HG03045 (cell line): Measurements from ENCODE around the gene DVL3.
A peak's percentile ranks its signal among the peaks of the same experiment; 100 is the strongest.

Source experiments
- ATAC-seq: cut with Tn5 transposase; IDR thresholded peaks from one replicate; pipeline ENCODE4 v1.9.1; 2021; ENCODE audit warnings: mild to moderate bottlenecking, moderate library complexity; ENCODE audit not compliant: unreplicated experiment

DVL3 gene

DNA sequence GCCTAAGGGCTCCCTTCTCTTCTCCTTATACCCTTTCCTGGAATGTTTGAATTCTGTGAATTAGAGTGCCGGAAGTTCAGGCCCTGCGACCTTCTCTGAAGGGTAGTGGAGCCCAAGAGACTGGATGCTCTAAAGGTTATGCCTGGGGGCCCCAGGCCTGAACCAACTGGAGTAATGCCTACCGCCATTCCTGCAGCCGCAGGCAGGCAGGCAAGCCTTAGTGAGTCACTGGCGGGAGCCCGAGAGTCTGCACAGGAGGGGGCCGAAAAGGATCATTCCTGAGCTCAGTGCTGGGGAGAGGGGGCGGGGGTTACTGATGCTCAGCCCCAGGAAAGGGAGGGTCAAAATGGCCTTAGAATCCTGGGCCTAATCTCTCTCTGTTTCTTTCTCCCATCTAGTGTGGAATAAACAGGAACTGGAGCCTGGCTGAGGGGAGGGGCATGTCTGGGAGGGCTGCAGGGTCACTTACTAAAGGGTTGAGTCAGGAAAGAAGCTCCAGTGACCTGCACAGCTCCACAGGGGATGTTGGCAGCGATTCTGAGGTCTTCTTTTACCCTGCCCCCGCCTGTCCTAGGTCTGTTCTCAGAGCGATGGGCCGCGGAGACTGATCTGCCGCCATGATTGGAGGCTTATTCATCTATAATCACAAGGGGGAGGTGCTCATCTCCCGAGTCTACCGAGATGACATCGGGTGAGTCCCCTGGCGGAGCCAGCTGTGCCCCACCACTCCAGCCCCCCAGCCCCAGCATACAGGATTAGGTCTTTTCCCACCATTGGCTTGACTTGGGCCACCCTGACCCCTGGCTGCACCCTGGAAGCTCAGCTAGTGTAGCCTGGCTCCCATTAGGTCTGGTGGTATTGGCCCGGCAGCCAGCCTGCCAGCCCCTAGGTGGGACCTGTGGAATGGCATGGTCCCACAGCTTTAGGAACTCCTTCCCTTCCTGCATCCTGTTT, 21.5 kb downstream of the DVL3 start:
- no peak for ATAC-seq

DNA sequence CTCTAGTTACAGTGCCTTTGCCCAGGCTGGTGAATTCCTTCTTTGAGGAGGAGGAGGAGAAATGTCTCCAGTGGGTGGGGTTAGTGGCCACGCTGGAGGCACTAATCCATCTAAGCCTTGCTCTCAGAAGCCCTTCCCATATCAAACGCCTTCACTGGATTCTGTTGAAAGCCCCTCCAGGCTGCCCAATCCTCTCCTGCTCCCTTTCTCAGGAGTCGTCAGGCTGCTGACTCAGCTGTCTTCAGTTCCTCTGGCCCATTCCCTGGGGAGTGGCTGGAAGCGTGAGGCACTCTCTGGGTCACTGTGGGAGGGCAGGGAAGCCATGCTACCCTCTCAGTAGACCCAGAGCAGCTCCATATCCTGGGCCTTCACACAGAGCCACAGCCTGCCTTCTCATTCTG, 22.2 kb downstream of the DVL3 start:
- no peak for ATAC-seq

DNA sequence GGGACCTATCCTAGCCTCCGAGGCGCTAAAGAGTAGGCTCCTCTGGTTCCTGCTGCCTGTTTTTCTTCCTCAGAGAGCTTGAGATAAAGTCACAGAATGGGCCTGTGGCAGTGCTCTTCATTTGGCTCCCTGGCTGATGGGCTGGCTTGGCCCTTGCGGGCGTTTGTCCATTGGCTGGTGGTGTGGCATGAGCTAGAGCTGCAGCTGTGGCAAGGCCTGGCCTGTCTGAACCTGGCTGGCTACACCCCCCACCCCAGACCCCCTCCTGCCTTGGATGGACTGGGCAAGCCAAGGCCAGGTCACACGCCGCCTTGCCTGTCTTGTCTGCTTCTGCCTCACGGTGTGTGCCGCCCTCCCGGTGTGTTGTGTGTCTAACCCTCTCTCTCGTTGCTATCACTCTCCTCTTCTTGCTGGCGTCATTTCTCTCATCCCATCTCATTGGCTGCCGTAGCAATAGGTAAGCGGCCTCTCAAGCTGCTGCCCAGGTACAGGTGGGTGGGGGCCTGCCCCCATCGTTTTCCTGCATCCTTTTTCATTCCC, 22.7 kb downstream of the DVL3 start:
- no peak for ATAC-seq

DNA sequence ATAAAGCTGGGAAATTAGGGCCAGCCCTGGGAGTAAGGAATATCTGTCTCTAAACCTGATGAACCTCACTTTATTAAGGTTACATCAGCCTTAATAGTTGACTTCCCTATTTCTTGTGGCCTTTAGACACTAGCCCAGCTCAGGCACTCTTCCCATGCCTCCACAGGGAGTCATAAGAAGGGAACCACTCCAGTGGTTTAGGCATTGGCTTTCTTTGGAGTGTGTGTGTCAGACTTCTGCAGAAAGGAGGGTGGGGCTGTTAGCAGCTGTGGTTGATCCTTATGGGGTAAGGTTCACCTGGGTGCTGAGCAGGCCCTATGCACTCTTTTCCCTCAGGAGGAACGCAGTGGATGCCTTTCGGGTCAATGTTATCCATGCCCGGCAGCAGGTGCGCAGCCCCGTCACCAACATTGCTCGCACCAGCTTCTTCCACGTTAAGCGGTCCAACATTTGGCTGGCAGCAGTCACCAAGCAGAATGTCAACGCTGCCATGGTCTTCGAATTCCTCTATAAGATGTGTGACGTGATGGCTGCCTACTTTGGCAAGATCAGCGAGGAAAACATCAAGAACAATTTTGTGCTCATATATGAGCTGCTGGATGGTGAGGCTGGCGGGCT, 23.5 kb downstream of the DVL3 start:
- ATAC-seq, result no peak

DNA sequence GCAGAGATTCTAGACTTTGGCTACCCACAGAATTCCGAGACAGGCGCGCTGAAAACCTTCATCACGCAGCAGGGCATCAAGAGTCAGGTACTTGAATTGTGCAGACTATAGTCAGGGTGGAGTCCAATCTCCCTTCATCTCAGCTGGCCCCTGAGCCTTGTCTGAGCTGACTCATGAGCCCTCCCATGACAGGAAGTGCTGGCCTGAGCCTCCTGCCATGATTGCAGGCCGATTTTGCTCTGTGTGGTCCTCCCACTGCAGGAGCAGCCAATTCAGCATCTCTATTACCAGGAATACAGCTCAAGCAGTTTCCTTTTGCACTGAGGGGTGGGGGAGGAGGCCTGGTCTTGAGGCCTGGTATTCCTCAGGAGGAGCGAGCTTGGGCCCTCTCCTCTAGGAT, 25.0 kb downstream of the DVL3 start:
- no peak for ATAC-seq

DNA sequence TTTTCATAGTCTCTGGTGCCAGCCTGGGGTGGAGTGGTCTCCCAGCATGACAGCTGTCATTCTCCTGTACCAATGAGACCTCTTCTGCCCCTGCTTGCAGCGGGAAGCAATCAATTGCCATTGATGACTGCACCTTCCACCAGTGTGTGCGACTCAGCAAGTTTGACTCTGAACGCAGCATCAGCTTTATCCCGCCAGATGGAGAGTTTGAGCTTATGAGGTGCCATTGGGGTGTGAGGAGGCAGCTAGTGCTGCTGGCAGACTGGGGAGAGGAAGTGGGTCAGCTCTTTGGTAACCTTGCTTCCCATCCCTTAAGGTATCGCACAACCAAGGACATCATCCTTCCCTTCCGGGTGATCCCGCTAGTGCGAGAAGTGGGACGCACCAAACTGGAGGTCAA, 26.4 kb downstream of the DVL3 start:
- no peak for ATAC-seq

DNA sequence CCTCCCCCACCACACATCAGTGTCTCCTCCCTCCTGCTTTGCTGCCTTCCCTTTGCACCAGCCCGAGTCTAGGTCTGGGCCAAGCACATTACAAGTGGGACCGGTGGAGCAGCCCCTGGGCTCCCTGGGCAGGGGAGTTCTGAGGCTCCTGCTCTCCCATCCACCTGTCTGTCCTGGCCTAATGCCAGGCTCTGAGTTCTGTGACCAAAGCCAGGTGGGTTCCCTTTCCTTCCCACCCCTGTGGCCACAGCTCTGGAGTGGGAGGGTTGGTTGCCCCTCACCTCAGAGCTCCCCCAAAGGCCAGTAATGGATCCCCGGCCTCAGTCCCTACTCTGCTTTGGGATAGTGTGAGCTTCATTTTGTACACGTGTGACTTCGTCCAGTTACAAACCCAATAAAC, 28.5 kb downstream of the DVL3 start:
- no peak for ATAC-seq

DNA sequence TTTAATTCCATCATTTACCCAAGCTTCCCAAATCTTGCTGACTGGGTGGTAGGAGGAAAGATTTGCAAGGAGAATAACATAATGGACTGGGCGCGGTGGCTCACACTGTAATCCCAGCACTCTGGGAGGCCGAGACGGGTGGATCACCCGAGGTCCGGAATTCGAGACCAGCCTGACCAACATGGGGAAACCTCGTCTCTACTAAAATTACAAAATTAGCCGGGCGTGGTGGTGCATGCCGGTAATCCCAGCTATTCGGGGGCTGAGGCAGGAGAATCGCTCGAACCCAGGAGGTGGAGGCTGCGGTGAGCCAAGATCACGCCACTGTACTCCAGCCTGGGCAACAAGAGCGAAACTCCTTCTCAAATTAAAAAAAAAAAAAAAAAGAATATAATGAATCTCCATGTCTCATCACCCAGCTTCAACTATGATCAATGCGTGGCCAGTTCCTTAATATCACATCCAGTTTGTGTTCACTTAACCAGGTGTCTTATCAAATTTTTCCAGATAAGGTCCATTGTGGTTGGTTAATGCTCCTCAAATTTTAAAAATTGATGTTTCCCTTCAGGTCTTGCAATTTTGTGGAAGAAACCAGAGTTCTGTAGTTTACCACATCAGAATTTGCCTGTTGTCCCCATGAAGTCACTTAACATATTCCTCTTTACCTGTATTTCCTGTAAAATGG, 29.5 kb downstream of the DVL3 start:
- no peak for ATAC-seq

DNA sequence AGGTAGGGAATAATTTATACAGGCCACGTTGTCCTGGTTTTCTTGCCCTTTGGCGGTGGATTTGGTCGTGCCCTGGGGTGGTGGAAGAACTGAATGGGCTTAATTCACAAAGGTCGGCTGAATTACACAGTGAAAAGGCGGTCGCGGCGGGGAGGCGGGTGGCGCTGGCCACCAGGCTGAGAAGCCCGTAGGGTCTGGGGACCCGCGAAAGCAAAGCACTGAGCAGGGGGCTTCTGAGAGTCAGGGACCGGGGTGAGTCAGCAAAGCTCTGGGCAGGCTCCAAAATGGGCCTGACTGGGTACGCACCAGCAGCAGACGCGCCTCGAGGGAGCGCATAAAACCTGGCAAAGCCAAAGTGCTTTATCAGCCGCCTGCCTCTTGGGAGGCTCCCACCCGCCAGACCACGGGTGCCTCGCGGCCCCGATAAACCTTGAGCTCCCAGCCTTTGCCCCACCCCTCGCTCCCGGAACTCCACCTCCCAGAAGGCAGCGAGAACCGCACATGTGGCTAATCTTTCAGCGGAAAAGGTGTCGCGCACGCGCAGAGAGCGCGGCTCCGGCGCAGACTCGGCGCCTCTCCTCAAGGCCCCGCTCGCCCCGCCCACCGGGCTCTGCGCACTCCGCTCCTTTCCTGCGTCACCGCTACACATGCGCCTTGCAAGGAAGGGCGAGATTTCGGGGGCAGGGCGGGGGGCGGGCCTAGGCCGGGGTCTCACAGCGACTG, 30.4 kb downstream of the DVL3 start:
- ATAC-seq, result peak; percentile 91

DNA sequence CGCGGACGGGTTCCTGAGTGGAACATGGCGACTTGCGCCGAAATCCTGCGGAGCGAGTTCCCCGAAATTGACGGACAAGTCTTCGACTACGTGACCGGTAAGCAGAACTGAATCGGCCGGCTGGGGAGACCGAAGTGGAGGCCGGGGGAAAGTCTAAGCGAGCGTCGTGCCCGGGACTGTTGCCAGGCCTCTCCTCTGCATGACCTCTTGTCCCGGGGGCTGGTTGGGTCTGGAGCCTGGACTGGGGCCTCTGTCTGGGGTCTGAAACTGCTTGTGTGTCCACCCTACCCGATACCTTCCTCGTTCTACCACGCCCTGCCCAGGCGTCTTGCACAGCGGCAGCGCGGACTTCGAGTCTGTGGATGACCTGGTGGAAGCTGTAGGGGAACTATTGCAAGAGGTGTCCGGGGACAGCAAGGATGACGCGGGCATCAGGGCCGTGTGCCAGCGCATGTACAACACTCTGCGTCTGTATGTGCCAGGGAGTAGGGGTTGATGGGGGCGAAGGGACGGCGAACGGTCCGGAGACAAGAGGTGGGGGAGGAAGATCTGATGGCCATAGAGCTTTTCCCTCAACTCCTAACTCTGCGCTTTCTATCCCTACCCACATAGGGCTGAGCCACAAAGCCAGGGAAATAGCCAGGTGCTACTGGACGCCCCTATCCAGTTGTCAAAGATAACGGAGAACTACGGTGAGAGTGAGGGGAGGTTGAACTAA, 31.2 kb downstream of the DVL3 start, which contains the start of gene ABCF3:
ABCF3 (plus strand) TSS at position 16 of the 718 bp plus-strand sequence; CDS start at position 25, 9 bp downstream.
- peak; percentile 29 for ATAC-seq

DNA sequence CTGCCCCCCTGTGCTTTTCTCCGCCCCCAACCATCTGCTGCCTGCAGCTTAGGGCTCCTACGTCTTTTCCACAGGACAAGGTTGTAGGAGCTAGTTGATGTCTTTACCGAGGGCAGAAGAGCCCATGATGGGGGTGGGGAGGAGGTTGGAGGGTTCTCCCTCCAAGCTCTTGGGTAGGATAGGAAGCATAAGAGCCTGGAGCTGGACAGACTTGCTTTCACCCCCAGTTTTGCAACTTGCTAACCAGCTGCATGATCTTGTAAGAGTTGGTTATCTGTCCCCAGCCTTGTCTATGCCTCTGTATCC, 31.7 kb downstream of the DVL3 start:
- no peak for ATAC-seq

DNA sequence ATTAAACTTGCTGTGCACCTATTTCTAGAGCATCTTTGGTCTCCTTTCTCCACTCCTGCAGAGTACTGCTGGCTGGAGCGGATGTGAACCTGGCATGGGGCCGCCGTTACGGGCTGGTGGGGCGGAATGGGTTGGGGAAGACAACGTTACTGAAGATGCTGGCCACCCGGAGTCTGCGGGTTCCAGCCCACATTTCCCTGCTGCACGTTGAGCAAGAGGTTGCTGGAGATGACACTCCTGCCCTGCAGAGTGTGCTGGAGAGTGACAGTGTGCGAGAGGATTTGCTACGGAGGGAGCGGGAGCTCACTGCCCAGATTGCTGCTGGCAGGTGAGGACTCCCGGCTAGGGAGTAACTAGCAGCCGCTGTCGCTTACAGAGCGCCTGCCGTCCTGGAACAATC, 32.9 kb downstream of the DVL3 start:
- ATAC-seq, result no peak

DNA sequence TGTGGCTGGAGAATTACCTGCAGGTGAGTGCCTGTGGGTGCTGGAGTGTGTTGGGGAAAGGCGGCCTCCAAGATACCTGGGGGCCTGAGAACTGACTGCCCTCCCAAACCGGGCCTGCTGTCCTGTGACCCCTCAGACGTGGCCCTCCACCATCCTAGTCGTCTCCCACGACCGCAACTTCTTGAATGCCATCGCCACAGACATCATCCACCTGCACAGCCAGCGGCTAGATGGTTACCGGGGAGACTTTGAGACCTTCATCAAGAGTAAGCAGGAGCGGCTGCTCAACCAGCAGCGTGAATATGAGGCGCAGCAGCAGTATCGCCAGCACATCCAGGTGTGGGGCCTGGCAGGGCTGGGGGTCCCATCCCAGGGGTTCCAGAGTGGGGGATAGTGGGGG, 34.2 kb downstream of the DVL3 start:
- ATAC-seq, result no peak

DNA sequence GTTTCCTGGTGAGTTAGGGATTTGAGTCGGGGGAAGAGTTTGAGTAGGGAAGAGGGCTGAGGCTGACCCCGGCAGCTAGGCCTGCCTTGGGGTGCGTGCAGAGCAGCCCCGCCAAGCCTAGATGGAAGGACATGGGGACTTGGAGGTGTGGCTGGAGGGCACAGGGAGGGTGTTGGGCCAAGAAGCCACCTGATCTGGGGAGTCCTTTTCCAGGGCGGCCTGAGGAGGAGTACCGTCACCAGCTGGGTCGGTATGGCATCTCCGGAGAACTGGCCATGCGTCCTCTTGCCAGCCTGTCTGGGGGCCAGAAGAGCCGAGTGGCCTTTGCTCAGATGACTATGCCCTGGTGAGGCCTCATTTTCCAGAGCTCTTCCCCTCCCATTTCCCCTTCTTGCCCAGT, 37.7 kb downstream of the DVL3 start:
- no peak for ATAC-seq

DNA sequence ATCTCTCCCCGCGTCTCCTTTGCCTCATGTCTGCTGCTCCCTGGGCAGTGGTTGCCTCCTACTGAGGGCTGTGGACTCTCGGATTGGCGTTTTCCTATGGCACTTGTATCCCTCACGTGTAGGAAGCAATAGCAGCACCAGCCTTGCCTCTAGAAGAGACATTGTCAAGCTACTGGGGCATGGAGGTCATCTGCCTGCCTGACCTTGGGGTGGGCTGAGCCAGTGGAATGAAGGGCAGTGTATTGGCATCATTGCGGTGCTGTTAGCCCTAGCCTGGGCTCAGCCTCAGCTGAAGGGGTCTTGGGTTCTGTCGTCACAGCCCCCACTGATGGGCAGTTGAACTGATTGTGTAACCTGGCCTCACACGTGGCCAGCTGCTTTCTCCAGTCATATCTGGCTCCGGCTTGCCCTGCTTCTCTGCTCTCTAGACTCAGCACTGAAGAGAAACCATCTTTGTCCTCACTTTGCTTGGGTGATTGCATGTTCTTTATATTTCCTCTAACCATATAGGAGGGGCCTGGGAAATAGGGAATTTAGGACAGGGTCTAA, 38.9 kb downstream of the DVL3 start:
- ATAC-seq, result no peak

DNA sequence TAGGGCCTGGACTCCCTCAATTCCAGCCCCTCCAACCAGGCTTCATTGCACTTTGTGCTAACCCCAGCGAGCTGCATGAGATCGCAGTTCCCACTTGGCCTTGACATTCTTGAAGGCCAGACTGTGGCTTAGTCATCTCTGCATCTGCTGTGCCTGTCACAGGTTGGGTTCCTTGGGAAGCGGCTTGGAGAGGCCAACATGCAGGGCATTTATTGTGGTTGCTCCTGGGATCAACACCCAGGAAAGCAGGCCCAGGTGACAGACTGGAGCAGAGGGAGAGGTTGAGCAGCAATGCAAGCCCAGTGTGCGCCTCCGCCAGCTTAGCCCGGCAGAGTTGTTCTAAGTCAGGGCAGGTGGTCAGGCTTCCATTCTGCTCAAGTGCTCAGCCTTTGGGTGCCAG, 41.4 kb downstream of the DVL3 start:
- no peak for ATAC-seq

DNA sequence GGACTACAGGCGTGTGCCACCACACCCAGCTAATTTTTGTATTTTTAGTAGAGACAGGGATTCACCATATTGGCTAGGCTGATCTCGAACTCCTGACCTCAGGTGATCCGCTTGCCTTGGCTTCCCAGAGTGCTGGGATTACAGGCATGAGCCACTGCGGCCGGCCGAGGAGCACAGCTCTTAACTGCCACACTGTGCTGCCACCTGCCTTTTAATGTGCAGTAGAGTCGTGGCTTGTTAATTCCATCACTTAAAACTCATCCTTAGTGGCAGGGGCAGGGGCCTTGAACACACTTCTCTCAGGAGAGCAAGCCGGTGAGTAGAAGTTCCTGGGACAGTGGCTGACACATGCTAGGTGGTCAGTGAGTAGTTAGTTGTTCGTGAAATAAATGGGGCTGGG, 43.3 kb downstream of the DVL3 start:
- ATAC-seq, result no peak

DNA sequence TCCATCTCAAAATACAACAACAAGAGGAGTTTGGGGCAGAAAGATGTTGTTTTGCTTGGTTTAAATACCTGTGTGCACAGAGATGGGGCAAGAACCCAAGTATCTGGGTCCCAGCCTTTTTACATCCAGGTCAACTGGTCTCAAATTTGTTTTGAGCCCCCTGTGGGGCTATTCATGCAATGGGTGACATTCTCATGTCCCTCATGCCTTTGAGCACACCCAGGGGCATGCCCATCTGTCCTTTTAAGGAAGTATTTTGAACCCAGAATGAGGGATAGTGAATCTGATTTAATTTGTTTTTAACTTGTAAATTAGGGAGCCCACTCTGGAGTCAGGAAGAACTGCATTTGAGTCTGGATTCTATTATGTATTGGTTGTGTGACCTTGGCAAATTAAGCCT, 45.6 kb downstream of the DVL3 start:
- no peak for ATAC-seq

DNA sequence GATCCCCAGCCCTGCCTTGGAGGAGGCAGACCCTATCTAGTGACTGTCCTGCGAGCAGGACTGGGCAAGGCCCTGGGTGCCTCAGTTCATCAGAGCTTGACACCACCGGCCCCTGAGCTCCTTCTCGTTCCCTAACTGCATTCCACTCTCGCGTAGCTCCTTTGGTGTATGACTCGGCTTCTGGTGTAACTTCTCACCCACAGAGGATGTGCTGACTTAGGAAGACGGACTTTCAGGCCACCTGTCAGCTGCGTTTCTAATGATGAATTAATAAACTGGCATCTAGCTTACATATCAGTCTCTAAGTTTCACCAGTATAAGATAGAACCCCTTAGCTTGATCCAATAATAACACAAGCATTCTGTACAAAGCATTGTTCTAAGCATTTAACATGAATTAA, 48.3 kb downstream of the DVL3 start:
- ATAC-seq, result no peak
